GM12891 (cell line): ENCODE results near the gene ZC3H7A.

Experiments
- DNase-seq: peaks from one replicate; pipeline ENCODE4 v3.0.0; 2011; ENCODE audit warnings: low spot score; ENCODE audit not compliant: insufficient read length
- FAIRE-seq: peaks from 2 replicates; lab custom pipeline; 2011; peaks lifted over from hg19 to GRCh38; lab: Jason Lieb, UNC
- PAX5 ChIP-seq: IDR thresholded peaks from 2 replicates; pipeline ENCODE4 v1.6.1; 2011; ENCODE audit warnings: low read length, moderate library complexity, mild to moderate bottlenecking; ENCODE audit not compliant: insufficient read depth, severe bottlenecking
- POLR2A ChIP-seq: IDR thresholded peaks from 2 replicates; pipeline ENCODE4 v1.6.1; 2011; ENCODE audit warnings: low read depth, low read length, control low read depth
- POLR2AphosphoS5 ChIP-seq: IDR thresholded peaks from 2 replicates; pipeline ENCODE4 v1.6.1; 2011; ENCODE audit warnings: low read depth, low read length, control low read depth
- POU2F2 ChIP-seq: IDR thresholded peaks from 2 replicates; pipeline ENCODE4 v1.6.1; 2011; ENCODE audit warnings: low read depth, mild to moderate bottlenecking, control low read depth, low read length, moderate library complexity
- SPI1 ChIP-seq: IDR thresholded peaks from 2 replicates; pipeline ENCODE4 v1.6.1; 2011; ENCODE audit warnings: low read depth, low read length, control low read depth
- TAF1 ChIP-seq: IDR thresholded peaks from 2 replicates; pipeline ENCODE4 v1.6.1; 2011; ENCODE audit warnings: low read depth, low read length, control low read depth

Gene ZC3H7A

DNA sequence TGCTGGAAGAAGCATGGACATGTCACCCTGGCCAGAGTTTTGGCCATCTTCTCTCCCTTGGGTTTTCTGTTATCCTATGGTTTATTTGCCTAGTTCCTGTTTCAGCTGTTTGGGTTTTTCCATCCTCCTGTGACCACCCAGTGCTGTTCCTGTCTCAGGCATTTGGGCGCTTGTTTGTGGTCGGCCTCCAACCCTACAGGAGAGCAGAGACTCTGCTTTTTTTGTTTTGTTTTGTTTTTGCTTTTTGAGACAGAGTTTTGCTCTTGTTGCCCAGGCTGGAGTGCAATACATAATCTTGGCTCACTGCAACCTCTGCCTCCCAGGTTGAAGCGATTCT, 3.3 kb upstream of the ZC3H7A start:
- no peak for TF ChIP-seq PAX5
- no peak for TF ChIP-seq POLR2A
- TF ChIP-seq SPI1, result 0 out of 2 replicates have a peak, but pooled peaks have one; percentile 35
- FAIRE-seq (no peak), DNase-seq (no peak)

DNA sequence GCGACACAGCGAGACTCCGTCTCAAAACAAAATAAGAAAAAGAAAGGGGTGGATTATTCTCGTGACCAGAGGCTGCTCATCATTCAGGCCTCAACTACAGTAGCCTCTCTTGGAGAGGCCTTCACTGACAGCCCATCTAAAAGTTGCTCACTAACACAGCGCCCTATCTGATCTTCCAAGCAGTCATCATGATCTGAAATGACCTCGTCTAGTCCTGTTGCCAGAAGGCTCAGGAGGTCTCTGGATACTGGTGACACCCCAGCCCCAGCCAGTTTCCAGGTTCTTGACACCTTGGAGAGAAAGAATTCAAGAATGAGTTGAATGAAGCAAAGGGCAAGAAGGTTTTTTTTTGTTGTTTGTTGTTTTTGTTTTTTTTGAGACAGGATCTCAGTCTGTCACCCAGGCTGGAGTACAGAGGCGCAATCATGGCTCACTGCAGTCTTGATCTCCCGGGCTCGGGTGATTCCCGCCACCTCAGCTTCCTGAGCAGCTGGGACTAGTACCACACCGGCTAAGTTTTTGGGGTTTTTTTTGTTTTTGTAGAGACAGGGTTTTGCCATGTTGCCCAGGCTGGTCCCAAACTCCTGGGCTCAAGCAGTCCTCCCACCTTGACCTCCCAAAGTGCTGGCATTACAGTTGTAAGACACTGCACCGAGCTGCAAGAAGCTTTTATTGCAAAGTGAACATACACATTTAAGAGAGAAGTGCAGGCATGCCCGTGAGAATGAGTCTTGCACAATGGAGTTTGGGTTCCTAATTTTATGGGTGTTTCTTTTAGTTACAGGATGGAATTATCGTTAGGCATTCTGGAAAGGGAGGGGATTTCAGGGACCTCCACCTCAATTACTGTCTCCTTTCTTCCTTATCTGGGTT, 2.7 kb upstream of the ZC3H7A start:
- TF ChIP-seq PAX5 (no peak), TAF1 (no peak), POU2F2 (no peak), SPI1 (no peak), POLR2A (no peak), POLR2AphosphoS5 (no peak)
- DNase-seq (no peak), FAIRE-seq (no peak)

DNA sequence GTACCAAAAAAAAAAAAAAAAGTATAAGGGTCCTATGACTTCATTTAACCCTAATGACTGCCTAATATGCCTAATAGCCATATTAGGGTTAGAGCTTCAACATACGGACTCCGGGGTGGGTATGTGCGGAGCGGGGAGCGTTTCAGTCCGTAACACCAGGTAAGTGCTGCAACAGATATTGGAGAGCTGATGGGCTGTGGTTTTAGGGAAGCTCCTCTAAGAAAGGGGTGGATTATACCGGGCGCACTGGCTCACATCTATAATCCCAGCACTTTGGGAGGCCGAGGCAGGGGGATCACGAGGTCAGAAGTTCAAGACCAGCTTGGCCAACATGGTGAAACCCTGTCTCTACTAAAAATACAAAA, 1.9 kb upstream of the ZC3H7A start:
- DNase-seq, result no peak
- no peak for TF ChIP-seq POU2F2
- TF ChIP-seq SPI1, result no peak
- no peak for TF ChIP-seq POLR2A
- TF ChIP-seq POLR2AphosphoS5, result no peak
- no peak for TF ChIP-seq TAF1
- no peak for TF ChIP-seq PAX5
- no peak for FAIRE-seq

DNA sequence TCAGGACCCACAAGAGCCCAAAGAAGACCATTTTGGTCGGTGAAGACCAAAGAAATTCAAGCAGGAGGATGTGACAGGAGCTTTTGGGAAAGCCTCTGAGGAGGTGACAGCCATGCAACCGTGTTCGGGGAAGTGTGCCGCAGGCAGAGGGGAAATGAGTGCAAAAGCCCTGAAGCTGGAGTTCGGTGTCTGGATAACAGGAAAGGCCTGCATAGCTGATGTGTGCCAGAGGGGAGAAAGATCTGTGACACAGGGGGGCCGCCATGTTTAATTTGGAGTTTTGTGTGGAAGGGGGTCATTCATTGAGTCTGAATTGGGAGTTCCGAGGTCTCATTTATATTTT, 870 bp upstream of the ZC3H7A start:
- FAIRE-seq (no peak), DNase-seq (no peak)
- TF ChIP-seq POLR2AphosphoS5 (no peak), PAX5 (no peak), POLR2A (no peak), TAF1 (no peak), POU2F2 (no peak), SPI1 (no peak)

DNA sequence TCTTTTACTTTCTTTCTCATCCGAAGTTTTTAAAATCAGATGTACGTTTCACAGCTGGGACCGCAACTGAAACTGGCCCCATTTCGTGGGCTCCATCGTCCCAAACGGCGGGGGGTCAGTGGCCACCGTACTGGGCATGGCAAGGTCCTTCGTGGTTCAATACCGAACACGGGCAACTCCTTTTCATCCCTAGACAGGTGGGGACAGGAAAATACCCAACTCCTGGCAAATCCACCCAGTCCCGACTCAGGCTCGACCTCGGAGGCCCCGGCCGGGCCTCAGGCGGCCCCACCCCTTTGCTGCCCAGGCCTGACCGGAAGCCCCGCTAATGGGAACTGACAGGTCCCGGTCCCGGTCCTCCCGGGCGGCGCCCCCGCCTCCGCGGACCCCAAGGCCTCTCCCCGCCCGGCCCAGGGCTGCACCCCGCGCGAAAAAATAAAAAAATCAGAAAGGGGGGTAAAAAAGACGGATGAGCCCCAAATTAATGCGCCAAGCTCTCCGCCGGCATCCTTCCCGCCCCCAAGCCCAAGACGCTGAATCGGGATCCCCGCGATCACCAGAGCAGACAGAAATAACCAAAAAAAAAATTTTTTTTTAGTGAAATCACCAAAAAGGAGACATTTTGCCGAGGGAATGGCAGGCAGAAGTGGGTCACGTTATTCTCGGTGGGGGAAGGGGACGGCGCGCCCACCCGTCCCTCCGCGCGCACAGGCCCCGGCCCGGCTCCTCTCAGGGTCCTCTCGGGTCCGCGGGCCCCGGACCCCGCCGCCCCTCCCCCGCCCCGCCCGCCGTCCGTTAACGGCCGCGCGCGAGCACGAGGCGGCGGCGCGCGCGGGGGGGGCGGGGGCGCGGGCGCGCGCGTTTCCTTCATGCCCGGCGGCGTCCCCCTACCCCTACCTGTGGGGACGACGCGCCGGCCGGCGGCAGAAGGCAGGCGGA, 562 bp downstream of the ZC3H7A start:
- TF ChIP-seq POLR2AphosphoS5 (no peak), POU2F2 (no peak), TAF1 (no peak), POLR2A (no peak), PAX5 (no peak), SPI1 (no peak)
- DNase-seq (no peak), FAIRE-seq (no peak)

DNA sequence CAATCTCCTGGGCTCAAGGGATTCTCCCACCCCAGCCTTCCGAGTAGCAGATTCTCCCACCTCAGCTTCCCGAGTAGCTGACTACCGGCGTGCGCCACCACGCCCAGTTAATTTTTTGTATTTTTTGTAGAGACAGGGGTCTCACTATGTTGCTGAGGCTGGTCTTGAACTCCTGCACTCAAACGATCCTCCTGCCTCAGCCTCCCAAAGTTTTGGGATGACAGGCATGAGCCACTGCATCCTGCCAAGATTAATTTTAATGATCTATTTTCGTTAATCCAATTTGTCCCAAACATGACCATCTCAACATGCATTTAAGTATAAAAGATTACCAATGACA, 1.2 kb downstream of the ZC3H7A start:
- no peak for DNase-seq
- FAIRE-seq, result no peak
- no peak for TF ChIP-seq PAX5
- no peak for TF ChIP-seq POLR2A
- TF ChIP-seq SPI1, result no peak
- no peak for TF ChIP-seq TAF1
- TF ChIP-seq POLR2AphosphoS5, result no peak
- TF ChIP-seq POU2F2, result no peak

DNA sequence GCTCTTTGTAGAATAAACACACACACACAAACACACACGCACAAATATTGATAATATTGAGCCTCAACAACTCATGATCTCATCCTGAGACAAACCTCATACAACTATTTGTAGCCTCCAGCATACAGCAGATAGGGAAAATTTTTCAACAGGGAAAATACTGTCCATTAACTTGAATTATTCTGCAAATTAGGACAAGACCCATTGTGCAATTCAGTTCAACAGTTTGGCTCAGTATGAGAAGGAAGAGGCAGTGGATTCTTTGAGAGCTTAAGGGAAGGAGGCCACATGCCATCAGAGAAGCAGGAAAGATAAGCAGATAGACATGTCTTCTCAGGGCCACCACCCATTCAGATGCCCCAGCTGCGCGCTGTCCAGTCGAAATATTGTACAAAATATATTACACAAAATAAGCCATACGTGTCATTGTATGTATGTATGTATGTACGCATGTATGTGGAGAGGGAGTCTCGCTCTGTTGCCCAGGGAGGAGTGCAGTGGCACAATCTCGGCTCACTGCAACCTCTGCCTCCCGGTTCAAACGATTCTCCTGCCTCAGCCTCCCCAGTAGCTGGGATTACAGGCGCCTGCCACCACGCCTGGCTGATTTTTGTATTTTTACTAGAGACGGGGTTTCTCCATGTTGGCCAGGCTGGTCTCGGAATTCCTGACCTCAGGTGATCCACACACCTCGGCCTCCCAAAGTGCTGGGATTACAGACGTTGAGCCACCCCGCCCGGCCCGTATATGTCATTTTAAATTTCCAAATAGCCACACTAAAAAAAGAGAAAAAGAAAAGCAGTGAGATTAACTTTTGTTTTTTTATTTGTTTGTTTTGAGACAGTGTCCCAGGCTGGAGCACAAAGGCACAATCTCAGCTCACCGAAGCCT, 1.8 kb downstream of the ZC3H7A start:
- FAIRE-seq (peak; percentile 23), DNase-seq (no peak)
- no peak for TF ChIP-seq POLR2AphosphoS5
- no peak for TF ChIP-seq POLR2A
- no peak for TF ChIP-seq SPI1
- no peak for TF ChIP-seq PAX5
- TF ChIP-seq POU2F2, result no peak
- TF ChIP-seq TAF1, result no peak

DNA sequence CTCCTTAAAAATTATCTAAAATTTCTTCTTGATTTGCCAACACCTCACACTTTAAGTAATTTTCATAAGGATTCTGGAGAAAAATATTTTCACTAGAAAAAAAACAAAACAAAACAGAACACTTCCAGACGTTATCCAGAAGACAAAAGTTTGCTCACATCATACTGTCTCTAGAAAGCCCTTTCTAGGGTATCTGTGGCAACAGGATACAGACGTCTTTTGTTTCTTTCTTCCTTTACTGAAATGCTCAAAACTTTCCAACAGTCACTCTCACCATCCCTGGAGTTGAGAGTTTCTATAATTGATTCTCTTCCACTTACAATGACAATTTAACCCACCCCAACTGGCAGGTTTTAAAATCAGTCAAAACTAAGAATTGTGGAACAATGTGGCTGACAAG, 2.6 kb downstream of the ZC3H7A start:
- TF ChIP-seq SPI1, result no peak
- no peak for TF ChIP-seq POLR2A
- TF ChIP-seq POLR2AphosphoS5, result no peak
- no peak for TF ChIP-seq POU2F2
- TF ChIP-seq PAX5, result no peak
- TF ChIP-seq TAF1, result no peak
- FAIRE-seq (no peak), DNase-seq (no peak)
